SKM-1 treated with dmso at 0.1 percent for 144 hours (cell line): ENCODE data around the gene N4BP2.
"Not testable (repeated sequence)": the region's sequence is repeated elsewhere in the genome, so short reads cannot be mapped to it uniquely, and the experiment has no call there.

Experiments
- DNase-seq: peaks from one replicate; lab custom pipeline; 2025; ENCODE audit not compliant: unreplicated experiment; lab: John Stamatoyannopoulos, UW

Gene N4BP2

GRCh38 chr4:40086421-40086820, 29.8 kb downstream of the N4BP2 start:
- DNase-seq: no peak

DNA sequence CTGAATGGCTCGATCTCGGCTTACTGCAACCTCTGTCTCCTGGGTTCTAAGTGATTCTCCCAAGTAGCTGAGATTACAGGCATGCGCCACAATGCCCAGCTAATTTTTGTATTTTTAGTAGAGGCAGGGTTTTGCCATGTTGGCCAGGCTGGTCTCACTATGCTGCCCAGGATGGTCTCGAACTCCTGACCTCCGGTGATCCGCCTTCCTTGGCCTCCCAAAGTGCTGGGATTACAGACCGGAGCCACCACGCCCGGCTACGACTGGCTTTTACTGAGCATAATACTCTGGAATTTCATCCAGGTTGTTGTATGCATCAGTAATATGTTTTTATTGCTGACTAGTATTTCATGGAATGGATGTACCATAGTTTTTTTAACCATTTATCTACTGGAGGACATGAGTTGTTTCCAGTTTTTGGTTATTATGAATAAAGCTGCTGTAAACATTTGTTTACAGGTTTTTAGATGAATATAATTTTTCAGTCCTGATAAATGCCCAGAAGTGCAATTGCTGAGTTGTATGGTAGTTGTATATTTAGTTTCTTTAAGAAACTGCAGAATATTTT, 31.2 kb downstream of the N4BP2 start:
- no peak for DNase-seq

GRCh38 chr4:40093400-40093799, 36.8 kb downstream of the N4BP2 start:
- DNase-seq: not testable (repeated sequence)

DNA sequence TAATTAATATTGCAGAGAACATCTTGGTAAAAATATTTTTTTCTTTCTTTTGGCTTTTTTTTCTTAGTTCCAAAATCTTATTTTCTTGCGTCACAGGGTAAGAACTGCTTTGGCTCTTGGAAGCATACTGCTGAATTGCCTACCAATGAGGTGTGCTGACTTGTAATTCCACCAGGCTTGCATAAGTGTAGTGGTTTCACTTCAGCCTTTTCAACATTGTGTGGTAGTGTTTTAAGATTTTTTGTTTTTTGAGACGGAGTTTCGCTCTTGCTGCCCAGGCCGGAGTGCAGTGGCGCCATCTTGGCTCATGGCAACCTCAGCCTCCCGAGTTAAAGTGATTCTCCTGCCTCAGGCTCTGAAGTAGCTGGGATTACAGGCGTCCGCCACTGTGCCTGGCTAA, 42.4 kb downstream of the N4BP2 start:
- DNase-seq: no peak

- not testable (repeated sequence) for DNase-seq
Measured at GRCh38 chr4:40107150-40107549, 50.5 kb downstream of the N4BP2 start.

GRCh38 chr4:40112027-40112792, 55.6 kb downstream of the N4BP2 start:
- no peak for DNase-seq

- DNase-seq: no peak
Measured at GRCh38 chr4:40114206-40114605, 57.6 kb downstream of the N4BP2 start.

GRCh38 chr4:40118861-40119260, 62.2 kb downstream of the N4BP2 start:
- DNase-seq: no peak

DNA sequence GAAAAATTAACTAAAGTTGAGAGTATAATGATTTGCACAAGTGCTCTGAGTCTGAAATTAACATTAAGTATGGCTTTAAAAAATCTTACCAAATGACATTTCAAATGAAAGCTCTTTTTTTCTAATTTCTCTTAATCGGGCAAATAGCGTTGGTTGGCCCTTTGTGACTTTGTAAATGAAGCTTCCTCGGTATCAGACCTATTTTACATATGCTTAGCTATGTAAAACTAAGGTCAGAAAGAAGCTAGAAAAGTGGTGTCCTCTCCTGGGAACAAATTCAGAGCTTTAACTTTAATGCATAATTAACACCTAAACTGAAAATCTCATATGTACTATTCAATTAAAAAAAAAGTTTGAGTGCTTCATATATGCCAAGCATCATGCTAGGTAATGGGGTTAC, 62.7 kb downstream of the N4BP2 start:
- no peak for DNase-seq

- peak; percentile 79 for DNase-seq
Measured at GRCh38 chr4:40121515-40121914, 64.9 kb downstream of the N4BP2 start.

DNA sequence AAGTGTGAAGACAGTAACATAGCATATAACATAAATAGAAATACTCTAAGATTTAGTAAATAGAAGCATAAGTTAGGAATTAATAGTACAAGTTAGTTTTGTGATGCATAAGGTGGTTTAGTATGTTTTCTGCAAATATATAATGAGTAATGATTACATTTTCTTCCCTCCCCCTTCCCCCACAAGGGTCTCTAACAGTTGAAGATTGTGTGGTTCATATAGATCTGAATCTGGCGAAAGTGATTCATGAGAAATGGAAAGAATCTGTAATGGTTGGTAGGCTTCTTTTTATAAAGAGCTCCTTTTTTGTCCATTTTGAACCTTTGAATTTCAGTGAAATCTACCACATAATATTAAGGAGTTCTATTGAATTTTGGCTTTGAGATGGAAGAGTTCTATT, 66.3 kb downstream of the N4BP2 start:
- DNase-seq: no peak

DNA sequence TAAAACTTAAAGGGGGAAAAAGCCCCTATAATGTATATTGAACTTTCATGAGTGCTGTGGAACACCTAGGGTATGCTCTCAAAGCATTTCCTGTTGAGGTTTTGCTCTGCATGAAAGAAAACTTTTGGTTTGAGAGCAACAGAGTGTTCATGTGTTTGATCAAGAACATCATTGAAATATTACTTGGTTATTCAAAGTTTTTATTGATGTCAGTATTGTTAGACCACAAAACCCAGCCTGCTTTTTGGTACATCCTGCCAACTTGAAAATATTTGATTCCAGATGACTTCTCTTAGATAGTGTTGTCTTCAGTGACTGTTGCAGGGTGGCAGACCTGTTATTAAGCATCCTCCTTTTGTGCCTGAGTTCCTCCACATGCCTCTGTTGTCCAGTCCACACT, 68.0 kb downstream of the N4BP2 start:
- DNase-seq: no peak

DNA sequence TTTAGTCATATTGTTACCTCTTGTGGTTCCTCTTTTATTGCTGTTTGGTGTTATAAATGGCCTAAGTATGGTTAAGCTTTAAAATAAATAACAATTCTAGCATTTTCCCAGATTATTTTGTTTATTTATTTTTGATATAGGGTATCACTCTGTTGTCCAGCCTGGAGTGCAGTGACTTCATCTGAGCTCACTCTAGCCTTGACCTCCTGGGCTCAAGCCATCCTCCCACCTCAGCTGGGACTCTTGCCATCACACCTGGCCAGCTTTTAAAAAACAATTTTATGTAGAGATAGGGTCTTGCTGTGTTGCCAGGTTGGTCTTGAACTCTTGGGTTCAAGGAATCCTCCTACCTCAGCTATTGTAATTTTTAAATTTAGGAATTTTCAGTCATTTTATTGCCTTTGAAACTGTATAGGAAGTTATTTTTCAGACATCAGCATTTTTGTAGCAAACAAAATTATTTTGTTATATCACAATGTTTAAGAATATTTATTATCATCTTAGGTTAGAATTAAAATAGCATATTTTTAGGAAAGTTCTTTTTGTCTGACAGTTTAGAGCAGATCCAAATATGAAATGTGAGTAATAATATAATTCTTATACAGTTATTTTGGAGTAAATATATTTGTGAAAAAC, 73.9 kb downstream of the N4BP2 start:
- DNase-seq: no peak

DNA sequence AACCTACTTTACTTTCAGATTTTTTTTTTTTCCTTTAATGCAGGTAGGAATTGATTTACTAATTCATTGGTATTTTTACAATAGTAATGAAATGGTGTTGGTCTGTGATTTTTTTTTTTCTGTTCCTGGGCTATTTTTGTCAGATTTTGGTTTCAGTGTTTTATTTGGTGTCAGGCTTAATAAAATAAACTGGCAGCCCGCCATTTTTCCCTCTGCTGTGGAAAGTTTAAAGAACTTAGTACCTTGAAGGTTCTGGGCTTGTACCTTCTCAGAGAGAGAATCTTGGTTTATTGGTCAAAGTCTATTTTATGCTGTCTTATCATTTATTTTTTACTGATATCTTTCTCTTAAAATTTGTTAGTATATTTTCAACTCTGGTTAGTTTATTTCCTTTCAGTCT, 76.2 kb downstream of the N4BP2 start:
- no peak for DNase-seq

DNA sequence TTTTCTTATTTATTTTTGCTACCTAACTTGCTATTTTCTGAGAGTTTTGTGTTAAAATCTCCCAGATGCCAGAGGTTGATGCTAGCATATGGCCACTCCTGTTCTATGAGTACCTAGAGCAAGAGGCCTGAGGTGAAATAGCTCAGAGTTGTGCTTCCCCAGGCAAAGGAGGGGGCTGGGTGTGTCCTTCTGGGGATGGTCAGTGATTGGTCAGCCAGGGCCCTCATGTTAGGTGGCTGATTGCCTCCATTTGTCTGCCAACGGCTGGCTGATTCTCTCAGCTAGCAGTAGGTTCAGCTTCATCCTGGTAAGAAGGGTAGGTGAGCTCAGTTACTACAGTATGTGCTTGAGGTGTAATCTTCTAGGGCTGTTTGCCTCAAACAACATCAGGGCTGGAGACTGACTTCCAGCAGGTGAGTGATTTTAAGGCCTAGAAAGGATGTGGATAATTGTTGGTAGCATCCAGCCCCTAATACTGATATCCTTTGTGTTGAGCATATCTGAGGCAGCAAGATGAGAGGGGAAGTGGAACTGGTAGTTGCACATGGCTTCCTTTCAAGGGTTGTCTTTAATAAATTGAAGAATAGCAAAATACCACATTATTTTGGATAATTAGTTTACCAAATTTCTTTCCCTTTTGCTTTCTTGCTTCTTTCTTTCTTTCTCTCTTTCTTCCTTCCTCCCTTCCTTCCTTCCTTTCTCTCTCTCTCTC, 77.7 kb downstream of the N4BP2 start:
- DNase-seq: no peak

GRCh38 chr4:40136202-40136601, 79.6 kb downstream of the N4BP2 start:
- DNase-seq: not testable (repeated sequence)

DNA sequence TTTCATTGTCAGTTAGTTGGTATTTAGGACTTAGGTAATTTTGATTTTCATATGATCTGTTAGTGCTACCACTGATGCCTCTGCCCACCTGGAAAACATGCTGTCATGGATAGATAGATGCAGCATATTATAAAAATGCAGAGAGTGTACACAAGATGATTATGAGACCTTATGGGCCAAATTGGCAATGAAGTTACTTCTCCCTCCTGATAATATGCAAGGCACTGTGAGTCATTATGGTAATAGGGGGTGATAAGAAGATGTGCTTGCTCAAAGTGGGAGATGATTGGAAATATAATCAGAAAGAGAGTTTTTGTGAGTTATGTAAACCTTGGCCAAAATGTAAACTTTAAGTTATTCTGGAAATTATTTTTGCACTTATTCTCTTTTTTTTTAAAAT, 83.5 kb downstream of the N4BP2 start:
- no peak for DNase-seq

- DNase-seq: not testable (repeated sequence)
Measured at GRCh38 chr4:40140597-40140996, 83.9 kb downstream of the N4BP2 start.

- no peak for DNase-seq
Measured at GRCh38 chr4:40143926-40144508, 87.4 kb downstream of the N4BP2 start.

- DNase-seq: no peak
Measured at GRCh38 chr4:40144716-40145115, 88.1 kb downstream of the N4BP2 start.

DNA sequence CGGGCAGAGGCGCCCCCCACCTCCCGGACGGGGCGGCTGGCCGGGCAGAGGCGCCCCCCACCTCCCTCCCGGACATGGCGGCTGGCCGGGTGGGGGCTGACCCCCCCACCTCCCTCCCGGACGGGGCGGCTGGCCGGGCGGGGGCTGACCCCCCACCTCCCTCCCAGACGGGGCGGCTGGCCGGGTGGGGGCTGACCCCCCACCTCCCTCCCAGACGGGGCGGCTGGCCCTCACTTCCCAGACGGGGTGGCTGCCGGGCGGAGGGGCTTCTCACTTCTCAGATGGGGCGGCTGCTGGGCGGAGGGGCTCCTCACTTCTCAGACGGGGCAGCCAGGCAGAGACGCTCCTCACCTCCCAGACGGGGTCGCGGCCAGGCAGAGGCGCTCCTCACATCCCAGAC, 90.8 kb downstream of the N4BP2 start:
- not testable (repeated sequence) for DNase-seq
